ENCODE results near the gene CD274. TPM values are rescaled to one million over a fixed set of nuclear protein-coding genes. Genes with fewer than 3 reads are reported as not detected.
"Not testable (repeated sequence)": the region's sequence is repeated elsewhere in the genome, so short reads cannot be mapped to it uniquely, and the experiment has no call there.

CD274 gene
- polyA plus RNA-seq, 3 donors = 0.24 to 0.84 TPM; not detected in 1

DNA sequence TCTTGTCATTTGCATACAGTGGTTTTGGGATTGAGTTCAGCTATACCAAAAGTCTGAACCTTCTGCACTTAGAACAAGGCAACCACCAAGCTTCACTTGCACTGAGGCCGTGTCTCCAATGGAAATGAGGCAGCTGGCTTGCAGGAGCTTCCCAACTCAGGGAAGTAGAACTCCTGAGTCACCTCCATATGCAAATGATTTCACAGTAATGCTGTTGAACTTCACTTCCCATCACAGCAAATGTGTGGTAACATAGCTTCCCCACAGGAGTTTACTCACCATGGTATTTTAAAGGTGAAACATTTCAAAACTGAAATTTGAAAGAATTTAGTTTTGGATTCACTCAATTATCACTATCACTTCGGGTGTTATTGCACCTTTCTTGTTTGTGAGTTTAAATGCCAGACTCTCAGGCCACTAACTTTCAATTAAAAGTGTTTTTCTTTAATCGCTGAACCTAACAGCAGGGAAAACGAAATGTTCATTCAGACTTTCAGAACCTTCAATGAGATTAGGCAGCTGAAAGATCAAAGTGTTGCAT is 9.0 kb downstream of the CD274 start:
- peak overlapping the region in 1 of 3 experiments; percentile 46 for H3K4me3 ChIP-seq (replicated peaks in 1 of 3; ENCODE audit: low read depth in 2 of 3, low read length in 3 of 3)
- Mint-ChIP-seq H3K27me3 (ENCODE audit: low read depth in 3 of 3) (peaks cover 0 to 5% (median 2%) of the 10 kb centered on the region in 3 donors), H3K4me1 (peaks cover 28% of the 10 kb centered on the region), H3K4me3 (no peak overlapping the region), H3K27ac (peak overlapping the region; percentile 68 to 94 (median 83)), H3K9me3 (no peaks in the 10 kb centered on the region), H3K36me3 (peaks cover 0 to 22% of the 10 kb centered on the region in 2 donors)
- H3K9me3 ChIP-seq (replicated peaks in 1 of 2; ENCODE audit: control insufficient read depth in 1 of 2, insufficient read depth in 1 of 2, low read length in 2 of 2) = no peaks in the 10 kb centered on the region
- no peak overlapping the region for H2AFZ ChIP-seq (ENCODE audit: insufficient read depth, low read depth, low read length, poor library complexity, severe bottlenecking)
- 100% methylated on average over 2 of the region's 4 CpGs for WGBS (ENCODE audit: insufficient coverage)
- peak overlapping the region; percentile 17 to 77 for H3K27ac ChIP-seq (ENCODE audit: low read depth in 1 of 2, low read length in 2 of 2)
- H3K27me3 ChIP-seq (ENCODE audit: control insufficient read depth in 2 of 2, insufficient read depth in 2 of 2, low read length in 2 of 2) = no peaks in the 10 kb centered on the region
- H3K4me2 ChIP-seq (replicated peaks; ENCODE audit: extremely low read depth, low read length, poor library complexity, severe bottlenecking) = peak overlapping the region; percentile 42
- no peaks in the 10 kb centered on the region for H3K36me3 ChIP-seq (replicated peaks in 1 of 2; ENCODE audit: control insufficient read depth in 1 of 2, insufficient read depth in 2 of 2, low read length in 2 of 2)
- DNase-seq = peak; percentile 61 to 94 (median 83)
- intact Hi-C loops (cut with micrococcal nuclease) = loop anchor here (5.0 to 10.0 kb wide), 5 partner anchors 33 to 475 kb away; partner anchors contain the start of genes PDCD1LG2 (in 2 of the 2) and JAK2 (in 1 of the 2)
- H4K20me1 ChIP-seq (ENCODE audit: insufficient read depth, low read length) = no peaks in the 10 kb centered on the region
- H3K79me2 ChIP-seq (ENCODE audit: insufficient read depth, low read length) = no peaks in the 10 kb centered on the region
- no peak overlapping the region for H3K9ac ChIP-seq (ENCODE audit: insufficient read depth, low read length, poor library complexity, severe bottlenecking)
- TF ChIP-seq, protein P1, sequence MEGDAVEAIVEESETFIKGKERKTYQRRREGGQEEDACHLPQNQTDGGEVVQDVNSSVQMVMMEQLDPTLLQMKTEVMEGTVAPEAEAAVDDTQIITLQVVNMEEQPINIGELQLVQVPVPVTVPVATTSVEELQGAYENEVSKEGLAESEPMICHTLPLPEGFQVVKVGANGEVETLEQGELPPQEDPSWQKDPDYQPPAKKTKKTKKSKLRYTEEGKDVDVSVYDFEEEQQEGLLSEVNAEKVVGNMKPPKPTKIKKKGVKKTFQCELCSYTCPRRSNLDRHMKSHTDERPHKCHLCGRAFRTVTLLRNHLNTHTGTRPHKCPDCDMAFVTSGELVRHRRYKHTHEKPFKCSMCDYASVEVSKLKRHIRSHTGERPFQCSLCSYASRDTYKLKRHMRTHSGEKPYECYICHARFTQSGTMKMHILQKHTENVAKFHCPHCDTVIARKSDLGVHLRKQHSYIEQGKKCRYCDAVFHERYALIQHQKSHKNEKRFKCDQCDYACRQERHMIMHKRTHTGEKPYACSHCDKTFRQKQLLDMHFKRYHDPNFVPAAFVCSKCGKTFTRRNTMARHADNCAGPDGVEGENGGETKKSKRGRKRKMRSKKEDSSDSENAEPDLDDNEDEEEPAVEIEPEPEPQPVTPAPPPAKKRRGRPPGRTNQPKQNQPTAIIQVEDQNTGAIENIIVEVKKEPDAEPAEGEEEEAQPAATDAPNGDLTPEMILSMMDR (IDR thresholded peaks at IDR 0.05) = no peak
- peaks cover 22 to 24% of the 10 kb centered on the region in 2 donors for H3K4me1 ChIP-seq (ENCODE audit: control insufficient read depth in 1 of 2, insufficient read depth in 2 of 2, low read length in 2 of 2)

DNA sequence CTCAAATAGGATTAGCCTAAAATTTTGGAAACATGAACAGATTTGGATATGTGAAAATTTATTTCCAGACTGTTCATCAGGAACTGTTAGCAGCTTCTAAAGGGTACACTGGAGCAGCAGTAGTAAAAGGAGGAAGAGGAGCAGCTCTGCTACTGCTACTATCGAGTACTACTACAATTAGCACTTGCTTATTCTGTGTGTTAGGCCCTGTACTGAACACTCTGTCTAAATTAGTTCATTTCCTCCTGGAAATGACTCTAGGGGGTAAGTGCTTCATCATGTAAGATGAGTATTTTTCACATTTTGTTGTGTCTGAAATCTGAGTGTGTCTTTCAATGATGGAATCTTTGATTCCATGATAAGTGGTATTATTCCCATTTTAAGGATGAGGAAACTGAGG is 9.8 kb downstream of the CD274 start:
- WGBS (ENCODE audit: insufficient coverage) = no CpG with 5 or more reads among the region's 1 CpG
- DNase-seq = peak in 1 of 3 donors; percentile 13
- TF ChIP-seq, protein P1 (IDR thresholded peaks at IDR 0.05) = no peak

DNA sequence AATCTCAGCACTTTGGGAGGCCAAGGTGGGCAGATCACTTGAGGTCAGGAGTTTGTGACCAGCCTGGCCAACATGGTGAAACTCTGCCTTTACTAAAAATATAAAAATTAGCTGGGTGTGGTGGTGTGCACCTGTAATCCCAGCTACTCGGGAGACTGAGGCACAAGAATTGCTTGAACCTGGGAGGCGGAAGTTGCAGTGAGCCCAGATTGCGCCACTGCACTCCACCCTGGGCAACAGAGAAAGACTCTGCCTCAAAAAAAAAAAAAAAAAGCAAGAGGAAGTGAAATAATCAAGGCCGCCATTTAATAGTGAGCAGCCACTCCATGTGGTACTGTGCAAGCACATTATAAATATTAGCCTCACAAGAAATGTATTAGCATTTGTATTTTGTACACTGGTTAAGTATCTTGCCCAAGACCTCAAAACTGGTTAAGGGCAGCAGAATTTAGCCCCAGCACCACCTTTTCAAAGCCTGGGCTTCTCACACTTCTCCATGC is 14.5 kb downstream of the CD274 start:
- H3K27me3 Mint-ChIP-seq (ENCODE audit: low read depth in 3 of 3); H3K27ac ChIP-seq (ENCODE audit: low read depth in 1 of 2, low read length in 2 of 2); H3K9me3 ChIP-seq (replicated peaks in 1 of 2; ENCODE audit: control insufficient read depth in 1 of 2, insufficient read depth in 1 of 2, low read length in 2 of 2); H3K27me3 ChIP-seq (ENCODE audit: control insufficient read depth in 2 of 2, insufficient read depth in 2 of 2, low read length in 2 of 2); H3K9me3 Mint-ChIP-seq; H3K4me3 Mint-ChIP-seq; H4K20me1 ChIP-seq (ENCODE audit: insufficient read depth, low read length); intact Hi-C loops (cut with micrococcal nuclease); H3K9ac ChIP-seq (ENCODE audit: insufficient read depth, low read length, poor library complexity, severe bottlenecking); H3K36me3 ChIP-seq (replicated peaks in 1 of 2; ENCODE audit: control insufficient read depth in 1 of 2, insufficient read depth in 2 of 2, low read length in 2 of 2); H3K79me2 ChIP-seq (ENCODE audit: insufficient read depth, low read length); H3K4me2 ChIP-seq (replicated peaks; ENCODE audit: extremely low read depth, low read length, poor library complexity, severe bottlenecking): not testable (repeated sequence)
- Mint-ChIP-seq H3K4me1 (peaks cover 39% of the 10 kb centered on the region), H3K36me3 (peaks cover 2 to 18% of the 10 kb centered on the region in 2 donors), H3K27ac (peak overlapping the region in 4 of 7 donors; percentile 4 to 81 (median 24))
- peak overlapping the region in 1 of 3 experiments; percentile 24 for H3K4me3 ChIP-seq (replicated peaks in 1 of 3; ENCODE audit: low read depth in 2 of 3, low read length in 3 of 3)
- peak overlapping the region; percentile 33 for H2AFZ ChIP-seq (ENCODE audit: insufficient read depth, low read depth, low read length, poor library complexity, severe bottlenecking)
- H3K4me1 ChIP-seq (ENCODE audit: control insufficient read depth in 1 of 2, insufficient read depth in 2 of 2, low read length in 2 of 2) = peaks cover 33 to 40% of the 10 kb centered on the region in 2 donors
- DNase-seq = peak in 2 of 3 donors; percentile 33 to 48
- no CpG with 5 or more reads among the region's 4 CpGs for WGBS (ENCODE audit: insufficient coverage)

More for the DNA sequence above, 9.8 kb downstream of the CD274 start:
- Histone ChIP-seq H3K9ac (ENCODE audit: insufficient read depth, low read length, poor library complexity, severe bottlenecking) (no peak overlapping the region), H2AFZ (ENCODE audit: insufficient read depth, low read depth, low read length, poor library complexity, severe bottlenecking) (no peak overlapping the region), H3K4me3 (replicated peaks in 1 of 3; ENCODE audit: low read depth in 2 of 3, low read length in 3 of 3) (peak overlapping the region in 1 of 3 experiments; percentile 46), H3K9me3 (replicated peaks in 1 of 2; ENCODE audit: control insufficient read depth in 1 of 2, insufficient read depth in 1 of 2, low read length in 2 of 2) (no peaks in the 10 kb centered on the region), H4K20me1 (ENCODE audit: insufficient read depth, low read length) (no peaks in the 10 kb centered on the region), H3K79me2 (ENCODE audit: insufficient read depth, low read length) (no peaks in the 10 kb centered on the region), H3K27me3 (ENCODE audit: control insufficient read depth in 2 of 2, insufficient read depth in 2 of 2, low read length in 2 of 2) (no peaks in the 10 kb centered on the region), H3K4me2 (replicated peaks; ENCODE audit: extremely low read depth, low read length, poor library complexity, severe bottlenecking) (peak overlapping the region; percentile 42), H3K4me1 (ENCODE audit: control insufficient read depth in 1 of 2, insufficient read depth in 2 of 2, low read length in 2 of 2) (peaks cover 30 to 32% of the 10 kb centered on the region in 2 donors), H3K27ac (ENCODE audit: low read depth in 1 of 2, low read length in 2 of 2) (peak overlapping the region in 1 of 2 donors; percentile 77), H3K36me3 (replicated peaks in 1 of 2; ENCODE audit: control insufficient read depth in 1 of 2, insufficient read depth in 2 of 2, low read length in 2 of 2) (no peaks in the 10 kb centered on the region)
- intact Hi-C loops (cut with micrococcal nuclease) = no loop called here
- H3K27me3 Mint-ChIP-seq (ENCODE audit: low read depth in 3 of 3) = peaks cover 0 to 5% (median 2%) of the 10 kb centered on the region in 3 donors
- no peak overlapping the region for H3K4me3 Mint-ChIP-seq
- H3K4me1 Mint-ChIP-seq = peaks cover 33% of the 10 kb centered on the region
- H3K9me3 Mint-ChIP-seq = peaks cover 0 to 4% (median 0%) of the 10 kb centered on the region in 7 donors
- peak overlapping the region; percentile 68 to 94 (median 83) for H3K27ac Mint-ChIP-seq
- H3K36me3 Mint-ChIP-seq = peaks cover 0 to 23% of the 10 kb centered on the region in 2 donors
